LoVo (cell line): Measurements from ENCODE around the gene FAM111A.
A peak's percentile ranks its signal among the peaks of the same experiment; 100 is the strongest.

Source experiments
- DNase-seq: peaks from one replicate; pipeline ENCODE4 v3.0.0-alpha.2; 2016; ENCODE audit warnings: low spot score

FAM111A gene

DNA sequence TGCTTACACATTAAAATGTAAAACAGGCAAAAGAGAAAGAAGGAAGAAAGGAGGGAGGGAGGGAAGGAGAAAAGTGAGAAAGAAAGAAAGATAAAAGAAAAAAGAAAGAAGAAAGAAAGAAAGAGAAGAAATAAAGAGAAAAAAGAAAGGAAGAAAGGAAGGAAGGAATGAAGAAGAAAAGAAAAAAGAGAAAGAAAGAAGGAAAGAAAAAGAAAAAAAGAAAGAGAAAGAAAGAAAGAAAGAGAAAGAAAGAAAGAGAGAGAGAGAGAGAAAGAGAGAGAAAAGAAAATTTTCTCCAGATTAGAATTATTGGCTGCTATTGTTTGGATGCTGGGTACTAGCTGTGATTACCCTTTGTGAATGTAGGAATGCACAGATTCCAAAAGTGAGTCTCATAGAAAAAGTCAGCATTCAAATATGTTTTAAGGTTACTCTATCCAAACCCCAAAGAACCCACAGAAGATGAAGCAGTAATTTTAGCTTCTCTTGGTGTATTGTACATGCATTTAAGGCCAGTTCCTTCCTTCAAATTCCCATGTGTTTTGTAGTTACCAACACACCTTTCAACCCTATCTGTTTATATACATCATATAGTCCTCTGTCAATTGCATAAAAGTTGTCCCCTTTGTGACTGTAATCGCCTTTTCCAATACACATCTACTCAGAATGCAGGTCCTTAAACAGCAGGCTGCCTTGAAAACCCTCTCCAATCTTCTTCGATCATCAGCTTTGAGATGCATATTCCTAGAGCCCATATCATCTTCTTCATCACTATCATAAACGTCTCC is 789 bp upstream of the FAM111A start:
- no peak for DNase-seq

DNA sequence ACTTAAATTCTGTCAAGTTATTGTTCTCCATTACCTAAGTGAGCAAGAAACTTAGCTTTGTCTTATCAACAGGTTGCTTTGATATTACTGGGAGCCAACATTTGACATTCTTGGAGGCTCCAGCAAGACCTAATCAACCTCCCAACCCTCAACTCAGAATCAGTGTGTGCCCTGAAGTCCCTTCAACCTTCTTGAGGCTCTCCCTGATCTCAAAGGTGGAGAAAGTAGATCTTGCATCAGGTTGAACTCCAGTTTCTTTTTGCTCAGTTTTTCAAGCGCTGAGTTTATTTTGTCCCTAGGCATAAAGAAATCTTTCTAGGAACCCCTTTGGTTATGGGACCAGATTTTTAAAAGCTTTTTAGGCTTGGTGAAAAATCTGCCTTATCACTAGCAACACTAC is 1.4 kb downstream of the FAM111A start:
- DNase-seq, result no peak

DNA sequence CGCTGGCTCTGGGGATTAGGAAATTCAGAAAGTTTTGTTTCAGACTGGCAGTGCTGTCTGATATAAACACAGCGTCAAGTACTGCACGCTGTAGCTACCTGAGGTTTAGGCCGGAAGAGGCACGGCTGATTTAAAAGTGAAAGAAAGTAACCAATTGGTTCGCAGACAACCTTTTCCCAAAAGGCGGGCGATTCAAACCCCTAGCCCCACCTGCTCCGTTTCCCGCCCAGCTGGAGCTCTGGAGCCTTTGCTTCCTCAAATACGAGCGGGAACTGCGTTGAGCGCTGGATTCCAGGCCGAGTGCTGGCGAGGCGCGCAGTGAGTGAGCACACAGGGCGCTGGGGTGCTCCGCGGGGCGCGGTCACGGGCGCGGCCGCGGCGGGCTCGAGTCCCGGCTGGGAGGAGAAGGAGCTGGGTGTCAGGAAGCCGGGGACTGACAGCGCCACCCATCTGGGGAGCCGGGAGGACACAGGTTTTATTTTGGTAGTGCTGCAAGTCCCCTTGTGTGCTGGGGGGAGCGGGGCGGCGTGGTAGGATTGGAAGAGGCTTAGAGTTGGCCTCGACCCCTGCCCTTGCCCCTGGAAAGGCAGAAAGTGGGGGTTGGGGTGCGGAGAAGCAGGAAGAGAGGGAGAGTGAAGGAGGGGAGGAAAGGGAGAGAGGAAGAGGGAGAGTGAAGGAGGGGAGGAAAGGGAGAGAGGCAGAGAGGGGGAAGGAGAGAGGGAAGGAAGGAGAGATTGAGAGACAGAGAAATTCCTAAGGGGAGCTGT is 2.1 kb downstream of the FAM111A start:
- peak; percentile 73 for DNase-seq

DNA sequence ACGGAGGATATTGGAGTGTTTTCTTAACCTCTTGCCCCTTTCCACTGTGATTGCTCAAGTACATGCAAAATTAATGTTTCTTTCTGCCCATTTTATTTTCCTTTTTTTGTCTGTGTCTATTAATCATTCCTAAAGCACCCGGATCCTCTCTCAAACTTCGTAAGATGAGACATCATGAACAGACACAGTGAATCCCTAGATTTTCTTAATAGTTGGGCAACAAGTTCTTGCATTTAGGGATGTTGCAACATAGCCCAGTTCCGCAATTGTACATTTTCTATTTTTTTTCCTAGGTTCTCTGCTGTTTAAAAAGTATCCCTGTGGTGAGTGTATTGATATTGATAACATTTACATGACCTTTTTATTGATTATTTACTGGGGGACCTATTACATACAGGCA is 2.9 kb downstream of the FAM111A start:
- no peak for DNase-seq

DNA sequence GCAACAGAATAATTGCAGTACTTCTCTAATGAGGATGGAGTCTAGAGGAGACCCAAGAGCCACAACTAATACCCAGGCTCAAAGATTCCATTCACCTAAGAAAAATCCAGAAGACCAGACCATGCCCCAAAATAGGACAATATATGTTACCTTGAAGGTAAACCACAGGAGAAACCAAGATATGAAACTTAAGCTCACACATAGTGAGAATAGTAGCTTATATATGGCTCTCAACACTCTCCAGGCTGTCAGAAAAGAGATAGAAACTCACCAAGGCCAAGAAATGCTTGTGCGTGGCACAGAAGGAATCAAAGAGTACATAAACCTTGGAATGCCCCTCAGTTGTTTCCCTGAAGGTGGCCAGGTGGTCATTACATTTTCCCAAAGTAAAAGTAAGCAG is 9.1 kb downstream of the FAM111A start:
- no peak for DNase-seq

DNA sequence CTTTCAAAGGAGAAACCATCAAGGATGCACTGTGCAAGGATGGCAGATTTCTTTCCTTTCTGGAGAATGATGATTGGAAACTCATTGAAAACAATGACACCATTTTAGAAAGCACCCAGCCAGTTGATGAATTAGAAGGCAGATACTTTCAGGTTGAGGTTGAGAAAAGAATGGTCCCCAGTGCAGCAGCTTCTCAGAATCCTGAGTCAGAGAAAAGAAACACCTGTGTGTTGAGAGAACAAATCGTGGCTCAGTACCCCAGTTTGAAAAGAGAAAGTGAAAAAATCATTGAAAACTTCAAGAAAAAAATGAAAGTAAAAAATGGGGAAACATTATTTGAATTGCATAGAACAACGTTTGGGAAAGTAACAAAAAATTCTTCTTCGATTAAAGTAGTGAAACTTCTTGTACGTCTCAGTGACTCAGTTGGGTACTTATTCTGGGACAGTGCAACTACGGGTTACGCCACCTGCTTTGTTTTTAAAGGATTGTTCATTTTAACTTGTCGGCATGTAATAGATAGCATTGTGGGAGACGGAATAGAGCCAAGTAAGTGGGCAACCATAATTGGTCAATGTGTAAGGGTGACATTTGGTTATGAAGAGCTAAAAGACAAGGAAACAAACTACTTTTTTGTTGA is 9.8 kb downstream of the FAM111A start:
- DNase-seq, result no peak

DNA sequence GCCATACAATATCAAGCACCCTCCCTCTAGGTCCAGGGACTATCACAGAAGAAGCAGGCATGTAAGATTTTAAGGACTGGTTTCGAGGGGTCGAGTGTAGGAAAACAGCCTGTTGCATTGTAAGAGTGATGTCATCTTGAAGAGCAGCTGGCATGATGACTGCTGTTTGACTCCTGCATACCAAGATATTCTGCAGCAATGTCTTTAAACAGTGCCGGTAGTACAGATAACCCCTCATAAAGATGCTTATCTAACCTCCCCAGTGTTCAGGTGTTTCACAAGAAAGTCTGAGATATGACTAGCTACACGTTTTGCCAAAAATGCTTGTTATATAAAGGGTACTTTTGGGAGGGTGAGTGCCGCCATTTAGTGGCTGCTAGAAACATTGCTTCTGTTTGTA is 12.0 kb downstream of the FAM111A start:
- DNase-seq, result no peak

DNA sequence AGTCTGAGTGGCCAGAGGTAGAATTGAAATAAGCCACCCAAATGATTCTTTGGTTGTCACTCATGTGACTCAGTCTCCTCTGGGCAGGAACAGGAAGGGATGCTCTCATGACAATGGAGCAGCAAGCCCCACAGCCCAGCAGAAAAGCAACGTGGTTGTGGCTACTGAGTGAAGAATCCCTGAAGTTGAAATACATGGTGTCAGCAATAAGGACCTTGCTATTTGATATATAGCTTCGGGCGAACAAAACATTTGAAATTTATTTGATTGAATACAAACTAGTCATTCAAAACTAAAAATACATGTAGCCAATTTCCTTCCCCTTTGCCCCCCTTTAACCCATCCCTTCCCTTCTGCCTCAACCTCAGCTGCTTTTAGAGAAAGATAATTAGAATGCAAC is 14.8 kb downstream of the FAM111A start:
- DNase-seq, result no peak

DNA sequence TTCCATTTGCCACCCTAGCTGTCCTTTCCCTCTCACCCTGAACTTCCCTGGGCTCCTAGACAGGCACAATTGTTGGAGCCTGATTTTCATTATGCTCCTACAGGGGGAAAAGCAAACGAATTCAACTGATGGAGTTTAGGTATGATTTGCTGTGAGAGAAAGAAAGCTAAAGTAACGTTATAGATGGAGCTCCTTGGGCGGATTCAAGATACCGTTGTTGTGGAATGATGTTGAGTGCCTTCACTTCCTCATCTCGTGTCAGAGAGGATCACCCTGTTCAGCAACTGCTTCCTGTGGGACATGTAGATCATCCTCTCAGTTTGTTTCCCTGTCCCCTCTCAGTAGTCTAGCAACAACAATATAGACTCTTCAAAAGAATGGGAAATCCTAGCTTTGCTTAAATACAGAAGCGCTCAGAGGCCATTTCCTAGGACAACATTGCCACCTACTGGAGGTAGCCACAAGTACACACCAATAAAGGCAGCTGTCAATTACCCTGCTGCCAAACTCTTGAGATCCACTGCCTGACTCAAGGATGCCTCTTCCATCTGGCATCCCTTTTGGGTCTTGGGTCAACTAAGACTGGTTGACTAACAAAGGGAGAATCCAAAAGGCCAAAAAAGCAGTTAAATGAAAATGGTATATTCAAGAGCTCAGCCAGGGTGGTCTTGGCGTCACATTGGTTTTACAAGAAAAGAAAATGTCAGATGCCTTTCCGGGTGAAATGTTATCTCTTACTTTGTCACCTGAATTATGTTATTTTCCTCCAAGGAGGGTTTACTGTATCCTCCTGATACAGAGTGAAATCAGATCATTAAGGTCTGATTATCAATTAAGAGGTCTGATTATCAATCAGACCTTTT is 15.8 kb downstream of the FAM111A start:
- peak; percentile 72 for DNase-seq

DNA sequence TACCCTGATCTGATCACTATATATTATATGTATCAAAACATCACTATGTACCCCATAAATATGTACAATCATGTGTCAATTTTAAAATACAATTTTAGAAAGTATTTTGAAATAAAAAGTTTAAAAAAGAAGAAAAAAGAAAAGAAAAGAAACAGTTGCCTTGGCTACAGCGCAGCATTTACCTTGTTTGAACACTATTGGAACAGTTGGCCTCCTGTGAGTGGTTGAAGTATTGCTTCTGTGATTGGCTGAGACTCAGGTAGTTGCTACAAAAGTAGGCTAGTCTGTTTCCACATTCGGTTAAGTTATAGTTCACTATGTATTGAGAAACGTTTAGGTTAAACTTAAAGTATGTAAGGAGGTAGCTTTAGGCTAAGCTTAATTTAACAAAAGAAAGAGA is 21.4 kb downstream of the FAM111A start:
- DNase-seq, result no peak

DNA sequence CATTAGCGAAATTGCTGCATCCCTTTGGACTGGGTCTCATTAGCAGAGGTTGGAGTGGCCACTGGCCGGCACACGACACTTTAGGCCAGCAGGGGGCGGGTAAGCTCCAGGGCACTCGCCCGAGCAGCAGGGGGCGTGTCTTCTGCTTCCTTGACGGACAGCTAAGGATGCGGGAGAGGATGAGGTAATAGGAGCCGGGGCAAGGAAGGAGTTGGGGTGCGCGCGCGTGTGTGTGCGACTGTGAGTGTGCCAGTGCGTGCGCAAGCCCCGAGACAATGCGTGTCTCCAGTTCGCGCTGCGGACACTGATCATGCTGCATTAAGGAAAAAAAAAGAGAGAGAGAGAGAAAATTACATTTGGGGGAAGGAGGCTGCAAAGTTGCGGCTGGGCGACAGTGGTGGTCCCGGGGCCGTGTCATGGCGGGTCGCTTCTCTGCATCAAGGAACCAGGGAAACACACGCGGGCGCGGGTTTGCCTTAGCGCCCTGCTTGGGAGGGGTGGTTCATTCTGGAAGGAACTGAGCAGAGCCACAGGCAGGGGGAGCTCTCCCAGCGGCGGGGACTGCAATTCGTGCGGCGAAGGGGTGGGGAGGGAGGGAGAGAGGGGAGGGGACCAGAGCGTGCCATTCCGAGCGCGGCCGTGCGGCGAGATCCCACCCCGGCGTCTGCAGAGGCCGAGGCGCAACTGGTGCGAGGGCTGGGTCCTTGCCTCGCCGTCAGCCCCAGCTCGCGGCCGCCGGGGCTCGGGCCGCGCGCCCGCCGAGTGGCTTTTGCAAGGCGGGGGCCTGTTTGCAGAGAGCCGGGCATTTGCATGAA is 29.1 kb downstream of the FAM111A start, which contains the start of gene DTX4:
TSS of gene DTX4 (plus strand) at position 625 of the 815 bp plus-strand sequence. CDS start 464 bp downstream, outside the sequence.
- DNase-seq, result peak; percentile 91

DNA sequence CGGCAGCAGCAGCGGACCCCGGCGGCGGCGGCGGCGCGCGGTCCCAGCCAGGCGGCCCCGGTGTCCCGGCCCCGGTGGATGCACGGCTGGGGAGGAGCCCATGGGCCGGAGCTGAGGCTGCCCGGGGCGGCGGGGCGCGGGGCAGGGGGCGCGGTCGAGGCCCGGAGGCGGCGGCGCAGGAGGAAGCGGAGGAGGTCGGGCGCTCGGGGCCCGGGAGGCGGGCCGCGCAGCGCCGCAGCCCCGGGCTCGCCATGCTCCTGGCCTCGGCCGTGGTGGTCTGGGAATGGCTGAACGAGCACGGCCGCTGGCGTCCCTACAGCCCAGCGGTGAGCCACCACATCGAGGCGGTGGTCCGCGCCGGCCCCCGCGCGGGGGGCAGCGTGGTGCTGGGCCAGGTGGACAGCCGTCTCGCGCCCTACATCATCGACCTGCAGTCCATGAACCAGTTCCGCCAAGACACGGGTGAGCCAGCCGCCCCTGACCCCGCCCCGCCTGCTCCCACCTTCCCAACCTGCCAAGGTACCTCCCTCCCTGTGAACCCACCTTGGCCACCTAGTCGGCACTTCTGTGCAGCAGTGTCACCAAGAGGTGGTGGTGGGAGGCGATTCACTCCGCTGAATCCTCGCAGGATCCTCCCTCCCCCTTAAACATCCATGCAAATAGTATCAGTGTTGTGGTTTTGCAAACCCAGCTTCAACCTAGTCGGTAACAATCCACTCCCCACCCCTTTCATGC is 29.9 kb downstream of the FAM111A start:
- peak; percentile 27 for DNase-seq

DNA sequence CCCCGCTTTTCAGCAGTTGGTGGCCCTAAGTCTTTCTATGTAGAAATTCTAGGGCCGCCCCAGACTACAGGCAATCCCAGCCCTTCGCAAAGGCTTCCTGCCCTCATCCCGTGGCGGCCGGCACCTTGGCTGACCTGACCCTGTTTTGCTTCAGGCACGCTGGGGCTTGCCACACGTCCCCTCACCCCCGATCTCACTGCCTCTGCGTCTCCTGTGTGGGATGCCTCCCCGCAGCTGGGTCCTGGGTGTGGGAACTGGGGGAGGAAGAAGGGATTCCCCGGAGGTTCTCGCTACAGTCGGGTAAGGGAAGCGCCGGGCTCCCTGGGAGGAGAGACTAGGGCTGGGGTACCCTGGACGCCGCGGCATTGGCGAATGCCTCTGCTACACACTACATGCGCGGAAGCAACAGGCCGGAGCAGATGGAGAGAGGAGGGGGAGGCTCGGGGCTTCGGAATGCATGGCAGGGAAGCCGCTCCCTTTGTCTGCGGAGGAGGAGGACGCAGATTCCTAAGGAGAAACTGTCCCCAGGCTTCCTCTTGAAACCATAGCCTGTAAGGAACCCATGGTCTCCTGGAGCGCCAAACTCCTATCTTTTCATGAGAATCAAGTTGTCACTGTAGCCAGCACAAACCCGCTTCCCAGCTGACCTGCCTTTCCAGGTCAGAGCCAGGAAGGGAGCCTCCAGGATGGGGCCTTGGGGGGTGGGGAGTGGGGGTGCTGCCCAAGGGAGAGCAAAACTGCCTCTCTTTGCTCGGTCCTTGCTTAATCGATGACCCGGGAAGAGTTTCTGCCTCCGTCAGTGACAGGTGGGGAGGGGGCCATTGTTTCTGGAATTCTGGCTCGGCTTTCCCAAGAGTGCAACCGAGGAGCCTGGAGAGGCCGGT is 30.7 kb downstream of the FAM111A start:
- peak; percentile 41 for DNase-seq

DNA sequence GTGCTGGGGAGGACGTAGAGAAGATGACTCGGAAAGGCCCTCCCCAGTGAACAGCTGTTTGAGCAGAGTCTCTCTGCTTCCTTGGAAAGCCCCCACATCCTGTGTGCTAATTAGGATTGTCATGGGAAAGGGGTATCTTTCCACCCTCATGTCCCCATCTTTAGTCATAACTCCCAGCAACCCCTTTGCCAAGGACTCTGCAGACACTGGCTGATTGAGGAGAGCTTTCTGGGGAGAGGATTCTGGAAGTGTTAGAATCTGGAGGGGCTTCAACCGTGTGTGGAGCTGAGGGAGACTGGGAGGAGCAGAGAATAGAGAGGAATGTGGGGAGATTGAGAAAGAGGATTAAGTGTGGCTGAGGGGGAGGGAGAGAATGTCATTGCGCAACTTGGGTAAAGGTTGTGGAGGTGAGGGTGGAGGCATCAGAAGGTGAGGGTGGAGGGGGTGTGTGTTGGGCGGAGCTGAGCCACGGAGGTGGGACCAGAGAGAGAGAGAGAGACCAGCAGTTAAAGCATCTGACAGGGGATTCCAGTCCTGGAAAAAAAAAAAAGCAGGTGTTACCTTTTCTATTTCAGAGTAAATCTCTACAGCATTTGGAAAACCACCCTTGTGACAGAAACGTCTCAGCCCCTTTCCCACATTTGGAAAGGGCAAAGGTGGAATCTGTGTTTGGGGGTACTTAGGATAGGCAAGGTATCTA is 31.5 kb downstream of the FAM111A start:
- peak; percentile 81 for DNase-seq

DNA sequence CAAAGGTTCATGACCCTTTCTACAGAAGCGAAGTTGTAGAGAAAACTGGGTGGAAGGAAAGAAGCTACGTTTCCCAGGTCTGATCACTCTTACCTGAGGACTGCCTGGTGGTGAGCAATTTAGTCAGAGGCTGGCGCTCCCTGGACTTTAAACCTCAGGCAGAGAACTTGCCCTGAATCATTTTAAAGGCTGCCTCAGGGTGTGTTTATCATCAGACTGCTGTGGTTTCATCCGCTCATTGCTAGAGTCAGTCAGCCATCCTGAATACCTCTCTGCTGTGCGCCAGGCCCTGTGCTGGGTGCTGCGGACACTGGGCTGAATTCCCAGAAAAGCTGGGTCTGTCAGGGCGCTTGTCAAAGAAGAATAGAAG is 32.0 kb downstream of the FAM111A start:
- peak; percentile 84 for DNase-seq

DNA sequence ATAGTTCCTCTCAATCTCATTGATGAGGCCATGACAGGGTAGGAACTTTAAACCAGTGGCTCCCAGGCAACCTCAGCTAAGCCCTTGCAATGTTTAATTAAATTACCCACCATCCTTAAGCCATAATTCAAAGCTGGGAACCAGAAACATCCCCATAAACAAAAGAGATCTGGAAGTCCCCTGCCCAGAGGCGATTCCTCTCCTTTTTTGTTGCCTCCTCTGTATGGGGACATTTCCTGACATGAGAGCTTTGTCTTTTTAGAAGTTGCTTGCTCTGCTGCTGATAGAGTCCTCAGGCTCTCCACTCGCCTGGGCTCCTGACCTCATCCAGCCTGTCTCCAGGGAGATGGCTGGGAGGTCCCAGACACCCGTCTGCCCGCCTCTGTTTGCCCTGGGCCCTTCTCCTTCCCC is 32.4 kb downstream of the FAM111A start:
- DNase-seq, result no peak

DNA sequence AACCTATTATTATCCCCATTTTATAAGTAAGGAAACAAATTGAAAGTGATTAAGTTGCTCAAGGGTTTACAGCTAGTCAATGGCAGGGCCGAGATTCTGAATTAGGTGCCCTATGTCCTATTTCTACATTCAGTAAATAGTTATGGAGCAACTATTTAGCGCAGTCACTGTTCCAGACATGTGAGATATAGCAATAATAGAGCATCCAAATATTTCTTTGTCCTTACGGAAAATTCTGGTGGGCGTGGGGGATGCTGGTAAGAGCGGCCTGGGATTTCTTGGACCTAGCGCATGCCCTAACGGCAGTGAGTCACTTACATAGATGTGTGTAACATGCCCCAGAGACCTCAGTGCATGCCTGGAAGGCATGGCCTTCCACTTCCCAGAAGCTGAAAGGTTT is 33.7 kb downstream of the FAM111A start:
- DNase-seq, result no peak

DNA sequence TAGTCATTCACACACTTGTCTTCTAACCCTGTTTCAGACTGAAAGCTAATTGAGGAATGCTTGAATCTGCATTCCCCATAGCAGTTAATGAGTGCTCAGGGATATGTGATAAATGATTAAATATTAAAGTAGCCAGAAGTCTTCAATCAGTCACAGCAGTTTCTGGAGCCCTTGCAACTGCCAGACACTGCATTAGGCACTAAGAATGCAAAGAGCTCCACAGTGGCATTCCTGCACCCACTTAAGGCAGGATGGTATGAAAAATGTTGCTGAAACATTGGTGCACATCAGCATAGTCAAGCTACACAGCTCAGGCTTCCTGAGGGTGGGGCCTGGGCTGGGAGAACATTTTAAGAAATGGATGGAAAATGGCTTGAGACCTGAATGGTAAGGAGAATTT is 35.7 kb downstream of the FAM111A start:
- DNase-seq, result no peak

DNA sequence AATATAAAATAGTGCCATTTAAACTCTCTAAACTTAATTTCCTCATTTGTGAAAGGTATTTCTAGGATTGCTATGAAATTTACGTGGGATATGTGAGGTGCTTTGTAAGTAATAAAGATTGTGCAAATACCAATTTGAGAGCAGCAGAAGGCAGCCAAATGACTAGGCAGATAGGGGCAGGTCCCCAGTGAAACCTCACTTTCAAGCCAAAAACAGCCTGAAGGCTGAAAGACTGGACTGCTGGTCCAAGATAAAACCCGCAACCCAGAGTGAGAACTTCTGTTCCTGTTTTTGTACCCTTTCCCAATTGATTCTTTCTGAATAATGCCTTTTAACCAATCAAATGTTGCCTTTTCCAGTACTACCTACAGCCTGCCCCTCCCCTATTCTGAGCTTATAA is 36.5 kb downstream of the FAM111A start:
- no peak for DNase-seq
